KMS-11 (cell line): ENCODE measurements around the gene AP5Z1.
"Not testable (repeated sequence)": the region's sequence is repeated elsewhere in the genome, so short reads cannot be mapped to it uniquely, and the experiment has no call there.

Source experiments
- H2AFZ ChIP-seq: fragments of 200-600 bp; sonication (generic); 2 replicates; pipeline ENCODE4 v1.6.1; 2016; ENCODE audit warnings: antibody characterized with exemption, mixed run types, low read depth
- H3K27ac ChIP-seq: fragments of 200-600 bp; sonication (generic); 2 replicates; pipeline ENCODE4 v1.6.1; 2016; ENCODE audit warnings: mild to moderate bottlenecking, mixed run types
- H3K27me3 ChIP-seq: fragments of 200-600 bp; sonication (generic); 2 replicates; pipeline ENCODE4 v1.6.1; 2017; ENCODE audit warnings: mild to moderate bottlenecking, low read depth, mixed run types, moderate library complexity; ENCODE audit not compliant: insufficient read depth
- H3K36me3 ChIP-seq: fragments of 200-600 bp; sonication (generic); 2 replicates; pipeline ENCODE4 v1.6.1; 2017; ENCODE audit warnings: mild to moderate bottlenecking, mixed run types; ENCODE audit not compliant: insufficient read depth
- H3K4me1 ChIP-seq: fragments of 200-600 bp; sonication (generic); 2 replicates; pipeline ENCODE4 v1.6.1; 2016; ENCODE audit warnings: mild to moderate bottlenecking, low read depth, mixed run types; ENCODE audit not compliant: poor library complexity, severe bottlenecking
- H3K4me2 ChIP-seq: fragments of 200-600 bp; sonication (generic); 2 replicates; pipeline ENCODE4 v1.7.0; 2016; ENCODE audit warnings: mild to moderate bottlenecking, mixed run types
- H3K4me3 ChIP-seq: fragments of 200-600 bp; sonication (generic); IDR thresholded peaks from 2 replicates; pipeline ENCODE4 v1.6.1; 2017; ENCODE audit warnings: low read depth, low read length, mixed read lengths; ENCODE audit not compliant: insufficient read depth
- H3K79me2 ChIP-seq: fragments of 200-600 bp; sonication (generic); 2 replicates; pipeline ENCODE4 v1.6.1; 2016; ENCODE audit warnings: low read depth, mixed run types; ENCODE audit not compliant: insufficient read depth
- H3K9ac ChIP-seq: fragments of 200-600 bp; sonication (generic); 2 replicates; pipeline ENCODE4 v1.6.1; 2016; ENCODE audit warnings: mild to moderate bottlenecking, mixed run types
- H4K20me1 ChIP-seq: fragments of 200-600 bp; sonication (generic); 2 replicates; pipeline ENCODE4 v1.6.1; 2016; ENCODE audit warnings: mild to moderate bottlenecking, mixed run types; ENCODE audit not compliant: insufficient read depth
- TF ChIP-seq, protein P1 (sequence below): fragments of 200-600 bp; sonication (generic); conservative IDR thresholded peaks from 2 replicates; pipeline ENCODE4 v1.6.1; 2017; ENCODE audit warnings: low read depth, mild to moderate bottlenecking, antibody characterized with exemption, low read length, moderate library complexity, mixed read lengths

AP5Z1 gene

DNA sequence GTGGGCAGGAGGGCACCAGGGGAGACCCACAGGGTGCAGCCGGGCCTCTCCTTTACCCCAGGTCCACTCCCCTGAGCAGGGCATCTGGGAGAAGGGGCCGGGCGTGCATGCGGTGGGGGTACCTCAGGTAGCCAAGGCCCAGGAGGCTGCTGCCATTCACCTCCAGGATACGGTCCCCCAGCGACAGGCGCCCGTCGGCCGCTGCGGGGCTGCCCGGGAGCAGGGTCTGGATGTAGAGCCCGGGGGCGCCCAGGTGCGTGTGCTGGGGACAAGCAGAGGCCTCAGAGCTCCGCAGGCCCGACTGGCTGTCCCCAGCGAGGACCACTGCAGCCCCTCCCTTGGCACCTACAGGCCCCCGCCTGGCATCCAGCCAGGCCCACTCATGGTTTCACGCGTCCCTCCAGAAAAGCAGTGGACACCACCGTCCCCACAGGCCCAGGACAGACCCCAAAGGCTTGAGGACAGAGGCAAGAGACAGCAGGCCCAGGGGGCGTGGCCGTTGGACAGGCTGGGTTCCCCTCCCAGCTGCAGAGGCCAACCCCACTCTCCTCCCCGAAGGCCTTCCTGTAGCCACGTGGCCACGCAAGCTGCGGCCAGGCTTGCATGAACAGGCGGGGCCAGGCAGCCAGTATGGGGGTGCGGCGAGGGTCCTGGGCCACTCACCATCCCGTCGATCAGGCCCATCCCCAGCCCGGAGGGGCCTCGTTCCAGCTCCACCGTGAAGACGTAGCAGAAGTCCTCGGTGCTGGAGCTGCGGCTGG, 24.3 kb downstream of the AP5Z1 start:
- Histone ChIP-seq H2AFZ (no peak overlapping the region), H3K27me3 (no peaks in the 10 kb centered on the region), H3K4me1 (no peaks in the 10 kb centered on the region), H4K20me1 (no peaks in the 10 kb centered on the region), H3K9ac (no peak overlapping the region), H3K79me2 (no peaks in the 10 kb centered on the region), H3K36me3 (no peaks in the 10 kb centered on the region), H3K4me3 (no peak overlapping the region), H3K4me2 (no peak overlapping the region), H3K27ac (no peak overlapping the region)
- TF ChIP-seq, protein P1, sequence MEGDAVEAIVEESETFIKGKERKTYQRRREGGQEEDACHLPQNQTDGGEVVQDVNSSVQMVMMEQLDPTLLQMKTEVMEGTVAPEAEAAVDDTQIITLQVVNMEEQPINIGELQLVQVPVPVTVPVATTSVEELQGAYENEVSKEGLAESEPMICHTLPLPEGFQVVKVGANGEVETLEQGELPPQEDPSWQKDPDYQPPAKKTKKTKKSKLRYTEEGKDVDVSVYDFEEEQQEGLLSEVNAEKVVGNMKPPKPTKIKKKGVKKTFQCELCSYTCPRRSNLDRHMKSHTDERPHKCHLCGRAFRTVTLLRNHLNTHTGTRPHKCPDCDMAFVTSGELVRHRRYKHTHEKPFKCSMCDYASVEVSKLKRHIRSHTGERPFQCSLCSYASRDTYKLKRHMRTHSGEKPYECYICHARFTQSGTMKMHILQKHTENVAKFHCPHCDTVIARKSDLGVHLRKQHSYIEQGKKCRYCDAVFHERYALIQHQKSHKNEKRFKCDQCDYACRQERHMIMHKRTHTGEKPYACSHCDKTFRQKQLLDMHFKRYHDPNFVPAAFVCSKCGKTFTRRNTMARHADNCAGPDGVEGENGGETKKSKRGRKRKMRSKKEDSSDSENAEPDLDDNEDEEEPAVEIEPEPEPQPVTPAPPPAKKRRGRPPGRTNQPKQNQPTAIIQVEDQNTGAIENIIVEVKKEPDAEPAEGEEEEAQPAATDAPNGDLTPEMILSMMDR, result no peak

DNA sequence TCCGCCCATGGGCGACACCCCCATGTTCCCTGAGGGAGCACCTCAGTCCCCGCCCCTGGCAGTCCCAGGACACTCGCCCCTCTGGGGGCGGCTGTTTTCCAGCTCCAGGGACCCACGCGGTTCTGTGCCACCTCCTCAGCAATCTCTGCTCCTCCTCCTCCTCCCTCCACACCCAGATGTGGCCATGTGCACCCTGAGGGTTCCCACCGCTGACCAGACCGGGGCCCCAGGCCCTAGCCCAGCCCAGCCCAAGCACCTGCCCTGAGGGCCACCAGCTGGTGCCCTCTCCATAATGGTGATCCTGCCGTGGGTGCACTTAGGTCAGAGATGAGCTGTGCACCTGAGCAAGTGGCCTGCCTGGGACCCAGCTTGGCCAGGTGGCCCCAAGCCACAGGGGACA, 25.1 kb downstream of the AP5Z1 start:
- Histone ChIP-seq H3K36me3 (no peaks in the 10 kb centered on the region), H3K9ac (no peak overlapping the region), H3K4me2 (no peak overlapping the region), H3K4me3 (no peak overlapping the region), H4K20me1 (no peaks in the 10 kb centered on the region), H3K79me2 (no peaks in the 10 kb centered on the region), H2AFZ (no peak overlapping the region), H3K27me3 (no peaks in the 10 kb centered on the region), H3K4me1 (no peaks in the 10 kb centered on the region), H3K27ac (no peak overlapping the region)
- TF ChIP-seq, protein P1, result no peak

DNA sequence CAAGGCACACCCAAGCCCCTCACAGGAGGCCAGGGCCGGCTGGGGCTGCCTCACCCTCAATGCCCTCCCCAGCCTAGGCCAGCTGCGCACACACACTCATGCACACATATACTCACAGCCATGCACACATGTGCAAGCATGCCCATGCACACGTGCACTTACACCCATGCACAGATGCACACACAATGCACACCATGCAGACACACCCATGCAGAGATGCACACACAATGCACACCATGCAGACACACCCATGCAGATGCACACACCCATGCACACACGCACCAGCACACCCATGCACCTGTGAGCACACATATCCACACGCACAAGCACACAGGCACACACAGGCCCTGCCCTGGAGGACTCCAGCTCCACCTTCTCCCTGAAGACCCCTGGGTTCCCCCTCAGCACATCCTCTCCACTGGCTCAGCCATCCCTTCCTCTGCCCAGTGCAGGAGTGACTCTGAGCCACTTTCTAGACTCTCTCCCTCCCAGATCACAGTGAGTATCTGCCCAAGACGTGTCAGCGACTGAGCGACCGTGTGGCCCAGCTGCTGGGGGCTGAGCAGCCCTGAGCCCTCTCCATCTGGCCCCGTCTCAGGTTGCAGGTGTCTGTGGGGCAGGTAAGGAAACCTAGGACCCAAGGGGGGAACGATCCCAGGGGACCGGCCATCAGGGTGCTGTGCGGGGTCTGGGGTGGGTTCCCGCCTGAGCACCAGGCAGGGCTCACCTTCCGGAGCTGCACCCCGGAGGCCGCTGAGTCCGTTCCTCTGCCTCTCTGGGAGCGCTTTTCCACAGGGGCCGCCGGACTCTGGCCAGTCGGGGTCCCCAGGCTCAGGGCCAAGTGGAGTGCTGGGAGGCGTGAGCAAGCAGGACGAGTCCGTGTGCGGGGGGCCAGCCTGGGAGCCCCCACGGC, 25.8 kb downstream of the AP5Z1 start:
- H3K4me1 ChIP-seq, result no peaks in the 10 kb centered on the region
- TF ChIP-seq, protein P1, result no peak
- no peaks in the 10 kb centered on the region for H3K36me3 ChIP-seq
- H3K27ac ChIP-seq, result no peak overlapping the region
- no peak overlapping the region for H3K4me3 ChIP-seq
- H2AFZ ChIP-seq, result no peak overlapping the region
- H3K9ac ChIP-seq, result no peak overlapping the region
- no peaks in the 10 kb centered on the region for H3K79me2 ChIP-seq
- H3K4me2 ChIP-seq, result no peak overlapping the region
- no peaks in the 10 kb centered on the region for H4K20me1 ChIP-seq
- no peaks in the 10 kb centered on the region for H3K27me3 ChIP-seq

GRCh38 chr7:4801839-4802231, 26.4 kb downstream of the AP5Z1 start:
- Histone ChIP-seq H3K27me3 (no peaks in the 10 kb centered on the region; the same call in 1 of the 2 replicates), H3K4me1 (no peaks in the 10 kb centered on the region), H3K4me2 (no peak overlapping the region), H3K79me2 (no peaks in the 10 kb centered on the region), H4K20me1 (no peaks in the 10 kb centered on the region), H3K36me3 (no peaks in the 10 kb centered on the region), H2AFZ (no peak overlapping the region), H3K9ac (no peak overlapping the region), H3K4me3 (no peak overlapping the region), H3K27ac (no peak overlapping the region)
- TF ChIP-seq, protein P1, result no peak

- H3K36me3 ChIP-seq, H3K4me1 ChIP-seq, H3K27me3 ChIP-seq, H2AFZ ChIP-seq, H4K20me1 ChIP-seq, H3K79me2 ChIP-seq, H3K4me2 ChIP-seq, H3K27ac ChIP-seq, H3K4me3 ChIP-seq, H3K9ac ChIP-seq: not testable (repeated sequence)
Measured at GRCh38 chr7:4802577-4802976, 27.2 kb downstream of the AP5Z1 start.
